PFSK-1 (cell line): ENCODE data around the gene NT5DC1.

Experiments
- FOXP2 ChIP-seq: optimal IDR thresholded peaks from 2 replicates; pipeline ENCODE3; 2011; ENCODE audit warnings: borderline replicate concordance, control low read depth, inconsistent platforms; ENCODE audit not compliant: insufficient read depth; ENCODE audit errors: extremely low read length, extremely low read depth
- POLR2AphosphoS5 ChIP-seq: IDR thresholded peaks from 2 replicates; pipeline ENCODE4 v1.6.1; 2012; ENCODE audit warnings: low read depth, mild to moderate bottlenecking, control low read depth, low read length, moderate library complexity
- SIN3A ChIP-seq: IDR thresholded peaks from 2 replicates; pipeline ENCODE4 v1.6.1; 2012; ENCODE audit warnings: mild to moderate bottlenecking, low read length, moderate library complexity, borderline replicate concordance; ENCODE audit not compliant: insufficient read depth
- TAF1 ChIP-seq: IDR thresholded peaks from 2 replicates; pipeline ENCODE4 v1.6.1; 2012; ENCODE audit warnings: low read length, control low read depth, borderline replicate concordance; ENCODE audit not compliant: insufficient read depth
- TF ChIP-seq, protein P1 (sequence below), 2 experiments: IDR thresholded peaks; 2 replicates each; pipeline versions ENCODE4 v1.6.1 to v1.8.0; 2011 to 2012; ENCODE audit warnings: low read depth in 2 of 2, low read length in 2 of 2, control low read depth in 1 of 2, inconsistent platforms in 1 of 2, mild to moderate bottlenecking in 1 of 2, moderate library complexity in 1 of 2; ENCODE audit not compliant: insufficient read depth in 1 of 2

The NT5DC1 gene

GRCh38 chr6:116176596-116176995, 75.9 kb downstream of the NT5DC1 start:
- TF ChIP-seq FOXP2 (no peak), POLR2AphosphoS5 (no peak)

DNA sequence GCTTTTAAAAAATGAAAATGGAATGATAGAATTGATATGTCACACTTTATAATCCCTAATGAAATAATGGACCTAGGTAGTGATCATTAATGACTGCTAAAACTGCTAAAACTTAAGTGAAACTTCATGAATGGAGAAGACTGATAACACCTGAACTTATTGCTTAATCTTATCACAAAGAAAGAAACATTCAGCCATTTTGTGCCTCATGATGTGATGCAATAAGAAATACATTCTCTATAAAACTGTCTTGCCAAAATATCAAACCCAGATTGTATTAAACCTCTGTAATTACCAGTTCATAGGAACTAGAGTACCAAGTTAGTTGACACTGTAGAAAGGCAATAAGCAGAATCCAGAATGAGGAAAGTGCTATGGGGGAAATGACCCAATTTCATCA, 79.7 kb downstream of the NT5DC1 start:
- TF ChIP-seq SIN3A: no peak
- TF ChIP-seq, protein P1, sequence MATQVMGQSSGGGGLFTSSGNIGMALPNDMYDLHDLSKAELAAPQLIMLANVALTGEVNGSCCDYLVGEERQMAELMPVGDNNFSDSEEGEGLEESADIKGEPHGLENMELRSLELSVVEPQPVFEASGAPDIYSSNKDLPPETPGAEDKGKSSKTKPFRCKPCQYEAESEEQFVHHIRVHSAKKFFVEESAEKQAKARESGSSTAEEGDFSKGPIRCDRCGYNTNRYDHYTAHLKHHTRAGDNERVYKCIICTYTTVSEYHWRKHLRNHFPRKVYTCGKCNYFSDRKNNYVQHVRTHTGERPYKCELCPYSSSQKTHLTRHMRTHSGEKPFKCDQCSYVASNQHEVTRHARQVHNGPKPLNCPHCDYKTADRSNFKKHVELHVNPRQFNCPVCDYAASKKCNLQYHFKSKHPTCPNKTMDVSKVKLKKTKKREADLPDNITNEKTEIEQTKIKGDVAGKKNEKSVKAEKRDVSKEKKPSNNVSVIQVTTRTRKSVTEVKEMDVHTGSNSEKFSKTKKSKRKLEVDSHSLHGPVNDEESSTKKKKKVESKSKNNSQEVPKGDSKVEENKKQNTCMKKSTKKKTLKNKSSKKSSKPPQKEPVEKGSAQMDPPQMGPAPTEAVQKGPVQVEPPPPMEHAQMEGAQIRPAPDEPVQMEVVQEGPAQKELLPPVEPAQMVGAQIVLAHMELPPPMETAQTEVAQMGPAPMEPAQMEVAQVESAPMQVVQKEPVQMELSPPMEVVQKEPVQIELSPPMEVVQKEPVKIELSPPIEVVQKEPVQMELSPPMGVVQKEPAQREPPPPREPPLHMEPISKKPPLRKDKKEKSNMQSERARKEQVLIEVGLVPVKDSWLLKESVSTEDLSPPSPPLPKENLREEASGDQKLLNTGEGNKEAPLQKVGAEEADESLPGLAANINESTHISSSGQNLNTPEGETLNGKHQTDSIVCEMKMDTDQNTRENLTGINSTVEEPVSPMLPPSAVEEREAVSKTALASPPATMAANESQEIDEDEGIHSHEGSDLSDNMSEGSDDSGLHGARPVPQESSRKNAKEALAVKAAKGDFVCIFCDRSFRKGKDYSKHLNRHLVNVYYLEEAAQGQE (IDR thresholded peaks at IDR 0.05; ENCODE audit: insufficient read depth in 1 of 2, low read depth in 2 of 2, low read length in 2 of 2): no peak
- TF ChIP-seq TAF1: no peak
- TF ChIP-seq POLR2AphosphoS5: no peak
- TF ChIP-seq FOXP2: no peak

- TF ChIP-seq FOXP2 (no peak), SIN3A (no peak), POLR2AphosphoS5 (no peak), TAF1 (no peak)
- TF ChIP-seq, protein P1 (IDR thresholded peaks at IDR 0.05; ENCODE audit: insufficient read depth in 1 of 2, low read depth in 2 of 2, low read length in 2 of 2): no peak
These were observed 88.8 kb downstream of the NT5DC1 start for GRCh38 chr6:116189472-116189871.

DNA sequence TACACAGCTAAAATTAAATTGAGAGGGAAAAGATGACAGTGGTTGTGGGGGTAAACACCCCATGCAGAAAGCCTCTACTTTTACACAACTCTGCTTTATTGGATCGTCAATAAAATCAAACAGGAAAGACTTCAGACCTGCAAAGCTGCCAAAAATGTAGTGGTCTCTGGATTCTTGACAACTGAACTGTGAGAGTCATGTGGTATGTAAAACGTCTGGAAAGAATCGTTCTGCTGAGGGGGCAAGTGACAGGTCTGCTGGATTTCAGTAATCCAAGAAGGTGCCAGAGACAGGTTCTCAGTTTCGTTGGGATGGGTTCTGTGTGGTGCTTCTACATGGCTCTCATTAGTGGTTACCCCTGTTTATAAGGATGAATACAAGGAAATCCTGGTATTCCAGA, 89.9 kb downstream of the NT5DC1 start:
- TF ChIP-seq, protein P1 (IDR thresholded peaks at IDR 0.05; ENCODE audit: insufficient read depth in 1 of 2, low read depth in 2 of 2, low read length in 2 of 2): no peak
- TF ChIP-seq SIN3A: no peak
- TF ChIP-seq FOXP2: no peak
- TF ChIP-seq TAF1: no peak
- no peak for TF ChIP-seq POLR2AphosphoS5

- TF ChIP-seq, protein P1 (IDR thresholded peaks at IDR 0.05; ENCODE audit: insufficient read depth in 1 of 2, low read depth in 2 of 2, low read length in 2 of 2): no peak
- TF ChIP-seq TAF1: no peak
- TF ChIP-seq SIN3A: no peak
- TF ChIP-seq FOXP2: no peak
- no peak for TF ChIP-seq POLR2AphosphoS5
These were observed 91.2 kb downstream of the NT5DC1 start for GRCh38 chr6:116191881-116192280.
